Heart left ventricle (tissue), 13 donors: Measurements from ENCODE around the gene MARCHF2.

Experiments
- POLR2A ChIP-seq, 2 donors: fragments of 450-650 bp; IDR thresholded peaks; one replicate each; pipeline ENCODE4 v1.6.1; 2017; ENCODE audit warnings: antibody characterized with exemption in 2 of 2, mild to moderate bottlenecking in 2 of 2, moderate library complexity in 2 of 2
- TF ChIP-seq, protein P1 (sequence below), 12 donors: fragments of 200-600 bp; sonication (generic) in 4 of 12; IDR thresholded peaks; one replicate each; pipeline versions ENCODE4 v1.5.0 to v1.8.0; 2018 to 2022; ENCODE audit warnings: antibody characterized with exemption in 12 of 12, mild to moderate bottlenecking in 5 of 12
- donor health status: ischemic (EF 13 %, LVEDD 7.1; RV severe dilation, severe dysfunction).
- donor health status: DM: no; HTN: yes; CAD: no.
- donor health status: DM: no; HTN: no; CAD: no.
- donor health status: ischemic (EF 25% LVEDD 6.9; RV normal size, moderate dysfunction).
- donor health status: ischemic (EF 25% LVEDD 5.7; RV mildly dilated, moderate dysfunction).
- donor health status: ischemic (EF 35%, LVEDD 5.7; RV mildly dilated, moderate dysfunction).
- donor health status: nonischemic (EF 11% LVEDD 7.7; RV severe dilation, severe dysfunction).
- donor health status: DM: yes; HTN: yes; CAD: no.
- donor health status: PGD.
- donor health status: ischemic (EF 29% LVEDD 5.4; RV normal size, mild dysfunction).
- donor health status: nonischemic (EF 23%, LVEDD 6.1; RV moderate dilation, normal function).

GRCh38 chr19:8478598-8478997 lies 65.5 kb downstream of the MARCHF2 start:
- no peak for TF ChIP-seq POLR2A (IDR thresholded peaks at IDR 0.05)
- TF ChIP-seq, protein P1, sequence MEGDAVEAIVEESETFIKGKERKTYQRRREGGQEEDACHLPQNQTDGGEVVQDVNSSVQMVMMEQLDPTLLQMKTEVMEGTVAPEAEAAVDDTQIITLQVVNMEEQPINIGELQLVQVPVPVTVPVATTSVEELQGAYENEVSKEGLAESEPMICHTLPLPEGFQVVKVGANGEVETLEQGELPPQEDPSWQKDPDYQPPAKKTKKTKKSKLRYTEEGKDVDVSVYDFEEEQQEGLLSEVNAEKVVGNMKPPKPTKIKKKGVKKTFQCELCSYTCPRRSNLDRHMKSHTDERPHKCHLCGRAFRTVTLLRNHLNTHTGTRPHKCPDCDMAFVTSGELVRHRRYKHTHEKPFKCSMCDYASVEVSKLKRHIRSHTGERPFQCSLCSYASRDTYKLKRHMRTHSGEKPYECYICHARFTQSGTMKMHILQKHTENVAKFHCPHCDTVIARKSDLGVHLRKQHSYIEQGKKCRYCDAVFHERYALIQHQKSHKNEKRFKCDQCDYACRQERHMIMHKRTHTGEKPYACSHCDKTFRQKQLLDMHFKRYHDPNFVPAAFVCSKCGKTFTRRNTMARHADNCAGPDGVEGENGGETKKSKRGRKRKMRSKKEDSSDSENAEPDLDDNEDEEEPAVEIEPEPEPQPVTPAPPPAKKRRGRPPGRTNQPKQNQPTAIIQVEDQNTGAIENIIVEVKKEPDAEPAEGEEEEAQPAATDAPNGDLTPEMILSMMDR (IDR thresholded peaks at IDR 0.05) = no peak
